NK-92 (cell line): ENCODE data around the gene KIF23.

Experiments
- DNase-seq: peaks from one replicate; lab custom pipeline; 2025; ENCODE audit not compliant: unreplicated experiment; lab: John Stamatoyannopoulos, UW

Gene KIF23

DNA sequence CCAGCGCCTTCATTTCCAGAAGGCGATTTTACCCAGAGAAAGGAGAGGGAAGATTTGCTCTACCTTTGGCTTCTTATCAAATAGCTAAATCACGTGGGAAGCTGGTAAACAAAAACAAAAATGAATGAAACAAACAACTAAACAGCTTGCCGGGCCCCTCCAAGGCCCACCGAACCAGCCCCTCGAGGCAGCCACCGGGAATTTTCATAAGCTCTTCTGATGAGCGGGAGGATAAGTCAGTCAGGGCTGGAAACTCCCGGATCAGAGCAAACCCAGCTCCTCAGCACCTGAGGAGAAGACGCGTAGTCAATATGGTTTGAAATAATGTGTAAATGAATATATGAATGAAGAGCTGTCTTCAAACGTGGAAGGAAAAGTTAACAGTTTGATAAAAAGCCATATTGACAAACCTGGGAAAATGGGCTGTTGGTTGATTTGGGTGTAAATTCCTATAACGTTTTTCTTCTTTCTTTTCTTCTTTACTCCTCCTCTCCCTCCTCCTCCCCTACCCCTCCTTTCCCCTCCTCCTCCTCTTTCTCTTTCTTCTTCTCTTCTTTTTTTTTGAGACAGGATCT is 49.1 kb downstream of the KIF23 start:
- DNase-seq, result no peak

- DNase-seq, result no peak
These were observed 51.1 kb downstream of the KIF23 start for GRCh38 chr15:69465253-69465652.

DNA sequence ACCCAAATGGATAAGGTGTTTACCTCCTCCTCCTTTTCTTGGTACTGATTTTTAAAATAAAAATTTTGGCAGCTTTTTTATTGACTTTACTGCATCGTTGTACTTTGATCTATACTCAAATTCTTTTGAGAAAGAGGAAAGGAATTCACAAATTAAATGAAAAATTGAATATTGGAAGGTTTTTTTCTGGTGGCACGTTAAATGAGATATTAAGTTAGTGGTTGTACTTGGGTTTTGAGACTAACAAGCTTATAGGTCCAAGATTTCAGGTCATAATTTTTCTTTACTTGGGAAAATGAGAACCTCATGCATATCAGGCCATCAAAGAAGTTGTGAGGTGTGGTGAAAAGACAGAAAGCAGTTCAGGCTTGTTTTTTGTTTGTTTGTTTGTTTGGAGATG is 52.6 kb downstream of the KIF23 start:
- DNase-seq, result no peak

DNA sequence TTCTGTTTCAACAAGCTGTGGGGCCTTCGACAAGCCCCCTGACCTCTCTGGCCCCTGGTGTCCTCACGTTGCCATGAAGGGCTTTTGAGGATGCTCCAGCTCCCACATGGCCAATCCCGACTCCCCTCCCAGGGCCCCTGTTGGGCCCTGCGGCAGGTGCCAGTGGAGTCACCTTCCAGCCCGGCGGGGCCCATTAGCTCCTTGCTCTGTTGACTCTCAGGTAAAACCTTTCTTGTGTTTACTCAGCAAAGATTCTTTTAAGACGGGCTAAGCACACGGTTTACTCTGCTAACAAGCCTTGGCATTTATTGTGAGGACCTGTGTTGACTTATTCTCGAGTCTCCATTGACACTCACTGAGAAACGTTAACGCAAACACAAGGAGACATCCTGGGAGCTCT is 53.5 kb downstream of the KIF23 start:
- no peak for DNase-seq

DNA sequence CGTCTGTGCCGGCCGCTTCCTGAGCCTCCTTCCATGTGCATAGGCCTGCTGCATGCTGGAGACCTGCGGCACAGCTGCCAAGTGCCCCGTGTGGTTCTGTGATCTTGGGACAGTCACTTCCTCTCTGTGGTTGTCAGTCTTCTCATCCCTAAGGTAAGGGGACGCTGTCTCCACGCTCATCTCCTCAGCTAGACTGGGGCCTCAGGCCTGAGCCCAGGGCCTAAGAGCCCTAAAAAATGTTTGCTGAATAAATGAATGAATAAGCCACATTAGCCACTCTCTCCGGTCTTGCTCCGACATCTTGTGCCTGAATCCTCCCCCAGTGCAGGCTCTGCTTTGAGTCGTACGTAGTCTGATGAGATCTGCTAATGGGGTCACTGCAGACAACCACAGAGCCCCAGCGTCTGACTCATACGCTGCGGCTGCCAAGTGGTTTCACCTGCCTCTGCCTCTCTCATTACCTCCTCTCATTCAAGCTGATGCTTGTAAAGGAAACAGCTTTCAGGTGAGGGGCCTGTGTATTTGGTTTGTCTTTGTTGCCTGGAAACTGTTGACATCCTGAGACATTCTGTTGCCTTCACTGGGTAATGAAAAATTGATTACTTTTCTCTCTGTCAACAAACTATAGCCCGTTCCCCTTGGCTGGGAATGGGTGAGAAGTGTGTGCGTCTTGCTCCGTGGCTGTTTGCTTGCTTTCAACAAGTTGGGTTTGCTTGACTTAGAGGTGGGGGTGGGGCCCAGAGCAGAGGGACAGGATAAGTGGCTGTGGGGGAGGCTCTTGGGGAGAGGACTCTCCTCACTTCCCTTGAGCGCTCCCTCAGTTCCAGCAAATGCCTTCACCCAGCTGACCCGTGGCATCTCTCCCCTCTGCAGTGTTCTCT is 54.3 kb downstream of the KIF23 start:
- peak; percentile 38 for DNase-seq

DNA sequence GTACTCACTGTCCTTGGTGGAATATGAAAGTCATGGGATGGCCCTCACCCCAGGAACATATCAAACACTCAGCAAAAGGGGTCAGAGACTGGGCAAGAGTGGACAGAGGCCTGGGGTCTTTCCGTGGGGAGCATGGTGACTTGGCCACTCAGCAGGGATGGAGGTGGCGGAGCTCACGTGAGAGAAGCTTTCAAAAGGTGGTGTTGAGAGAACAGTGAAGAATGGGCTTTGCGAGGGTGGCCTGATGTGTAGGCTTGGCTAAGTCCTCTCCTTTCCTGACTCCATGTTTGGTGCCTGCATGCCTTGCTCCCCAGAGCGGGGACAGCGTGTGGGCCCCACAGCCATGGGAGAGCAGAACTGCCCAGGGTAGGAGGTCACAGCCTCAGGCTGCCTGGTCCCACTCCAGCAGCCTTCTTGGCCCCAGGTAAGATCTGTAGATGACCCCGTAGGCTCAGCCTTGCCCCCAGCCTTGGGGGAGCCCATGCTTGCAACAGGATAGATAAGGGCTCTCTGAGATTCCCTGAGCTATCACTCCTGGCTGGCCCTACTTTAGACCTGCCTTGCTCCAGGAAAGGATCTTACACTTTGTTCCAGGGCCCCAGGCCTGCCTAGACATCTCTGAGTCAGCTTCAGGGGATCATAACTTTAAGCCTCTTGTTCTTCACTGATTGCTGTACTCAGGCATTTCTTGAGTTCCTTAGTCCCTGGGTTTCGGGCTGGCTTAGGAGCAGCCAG is 55.5 kb downstream of the KIF23 start:
- DNase-seq, result no peak

- no peak for DNase-seq
These were observed 57.9 kb downstream of the KIF23 start for GRCh38 chr15:69472046-69472445.

- DNase-seq, result no peak
These were observed 58.4 kb downstream of the KIF23 start for GRCh38 chr15:69472562-69472961.

GRCh38 chr15:69474291-69474690 is 60.1 kb downstream of the KIF23 start:
- DNase-seq, result no peak

DNA sequence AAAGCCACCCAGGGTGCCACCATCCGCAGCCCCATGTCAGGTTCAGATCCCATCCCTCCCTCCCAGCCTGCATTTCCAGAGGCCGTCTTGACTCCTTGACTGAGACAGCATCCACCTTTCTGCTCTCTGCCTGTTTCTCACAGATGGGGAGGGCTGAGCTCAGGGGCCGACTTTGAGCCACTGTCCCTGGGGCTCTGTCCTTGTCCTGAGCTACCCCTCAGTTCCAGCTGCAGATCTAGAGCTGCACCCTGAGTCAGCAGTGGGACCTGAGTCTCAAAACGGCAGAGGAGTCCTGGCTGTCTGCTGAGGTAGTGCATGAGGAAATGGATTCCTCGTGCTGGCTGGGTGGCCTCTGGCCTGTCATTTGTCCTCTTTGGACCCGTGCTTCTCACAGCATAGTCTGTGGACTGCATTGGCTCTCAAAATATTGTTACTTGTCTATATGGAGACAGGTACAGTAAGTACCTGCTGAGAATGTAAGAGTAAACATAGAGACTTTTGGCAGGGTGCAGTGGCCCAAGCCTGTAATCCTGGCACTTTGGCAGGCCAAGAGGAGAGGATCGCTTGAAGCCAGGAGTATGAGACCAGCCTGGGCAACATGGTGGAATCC is 60.8 kb downstream of the KIF23 start:
- no peak for DNase-seq

GRCh38 chr15:69475769-69476358 is 61.7 kb downstream of the KIF23 start:
- DNase-seq, result no peak

GRCh38 chr15:69476704-69477473 is 62.7 kb downstream of the KIF23 start:
- no peak for DNase-seq

GRCh38 chr15:69478259-69478781 is 64.2 kb downstream of the KIF23 start:
- DNase-seq, result no peak

DNA sequence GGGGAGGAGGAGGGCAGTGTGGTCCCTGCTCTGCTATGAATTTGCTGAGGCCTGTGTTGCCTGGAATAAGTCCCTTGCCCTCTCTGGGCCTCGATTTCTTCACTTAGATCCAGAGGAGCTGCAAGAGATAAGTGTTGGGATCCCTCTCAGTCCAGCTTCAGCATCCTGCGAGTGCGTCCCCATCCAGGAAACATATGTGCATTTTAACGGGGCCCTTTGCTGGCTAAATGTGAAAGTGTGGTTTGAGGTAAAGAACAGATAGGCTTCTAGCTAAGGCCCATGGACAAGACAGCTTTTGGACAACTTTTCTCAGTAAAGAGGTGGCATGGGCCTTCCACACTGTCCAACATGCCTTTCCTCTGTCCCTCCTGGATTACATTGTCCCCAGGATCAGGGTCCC is 64.9 kb downstream of the KIF23 start:
- no peak for DNase-seq

DNA sequence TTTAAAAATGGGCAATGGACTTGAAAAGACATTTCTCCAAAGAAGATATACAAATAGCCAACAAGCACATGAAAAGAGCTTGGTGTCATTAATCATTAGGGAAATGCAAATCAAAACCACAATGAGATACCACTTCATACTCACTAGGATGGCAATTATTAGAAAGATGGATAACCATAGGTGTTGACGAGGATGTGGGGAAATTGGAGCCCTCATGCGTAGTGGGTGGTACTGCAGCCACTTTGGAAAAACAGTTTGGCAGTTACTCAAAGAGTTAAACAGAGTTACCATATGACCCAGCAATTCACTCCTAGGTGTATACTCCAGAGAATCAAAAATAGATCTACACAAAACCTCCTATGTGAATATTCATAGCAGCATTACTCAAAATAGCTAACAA is 65.8 kb downstream of the KIF23 start:
- DNase-seq, result no peak

GRCh38 chr15:69480932-69481331 is 66.8 kb downstream of the KIF23 start:
- DNase-seq, result no peak

GRCh38 chr15:69482686-69483256 is 68.6 kb downstream of the KIF23 start:
- DNase-seq, result no peak

- DNase-seq, result no peak
These were observed 70.7 kb downstream of the KIF23 start for GRCh38 chr15:69484837-69485236.

DNA sequence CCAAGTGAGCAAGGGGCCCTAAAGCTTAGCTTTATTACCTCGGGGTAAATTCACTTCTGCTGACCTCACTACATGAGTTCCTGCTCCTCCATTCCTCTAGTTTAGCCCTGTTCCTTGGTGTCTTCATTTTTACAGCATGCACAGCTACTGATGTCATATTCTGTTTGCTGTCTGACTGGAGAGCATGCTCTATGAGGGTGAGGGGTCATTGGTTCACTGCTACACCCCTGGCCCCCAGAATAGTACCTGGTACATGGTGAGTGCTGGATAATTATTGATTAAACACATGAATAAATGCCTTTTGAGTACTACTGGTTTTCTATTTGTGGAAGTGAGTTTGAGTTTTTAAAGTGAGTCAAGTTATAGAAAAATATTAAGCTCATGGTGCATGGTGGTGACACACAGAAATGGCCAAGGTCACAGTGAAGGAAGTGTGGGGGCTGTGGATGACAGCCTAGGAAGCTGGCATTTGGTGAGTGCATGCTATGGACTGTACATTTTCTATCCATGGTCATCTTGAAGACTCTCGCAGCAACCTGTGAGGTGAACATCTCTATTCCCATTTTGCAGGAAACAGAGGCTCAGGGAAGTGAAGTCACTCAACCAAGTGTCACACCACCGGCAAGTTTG is 72.4 kb downstream of the KIF23 start:
- DNase-seq, result no peak
